Measurements from ENCODE around the gene FRMD6.

- TF ChIP-seq SMAD3 (CRISPR knock-in tag; conservative IDR thresholded peaks at IDR 0.05) (no peak), HDAC8 (tag; IDR thresholded peaks at IDR 0.05) (no peak), CBX3 (IDR thresholded peaks at IDR 0.05; ENCODE audit: borderline replicate concordance in 1 of 2, low read length in 2 of 2) (no peak), FOS (IDR thresholded peaks at IDR 0.05; ENCODE audit: extremely low read depth, insufficient read length) (no peak), SP2 (IDR thresholded peaks at IDR 0.05; ENCODE audit: extremely low read depth, low read depth, low read length, poor library complexity, severe bottlenecking) (no peak), E2F5 (CRISPR knock-in tag; IDR thresholded peaks at IDR 0.05) (no peak), MAFG (tag; conservative IDR thresholded peaks at IDR 0.05) (no peak), TCF15 (CRISPR knock-in tag; IDR thresholded peaks at IDR 0.05) (no peak), GABPA (tag; conservative IDR thresholded peaks at IDR 0.05; ENCODE audit: low read depth) (no peak), ZBTB17 (CRISPR knock-in tag; IDR thresholded peaks at IDR 0.05) (no peak), EHMT2 (IDR thresholded peaks at IDR 0.05) (no peak), MXI1 (IDR thresholded peaks at IDR 0.05; ENCODE audit: low read depth, low read length) (no peak), CTCF (IDR thresholded peaks at IDR 0.05 in 2 of 3, conservative IDR thresholded peaks at IDR 0.05 in 1 of 3; ENCODE audit: insufficient read depth in 2 of 3, low read depth in 1 of 3, low read length in 3 of 3) (no peak), MTA3 (IDR thresholded peaks at IDR 0.05; ENCODE audit: borderline replicate concordance) (no peak)
These were observed 2.2 kb downstream of the FRMD6 start for GRCh38 chr14:51653775-51654532.
